ENCODE data around the gene MUS81.
A peak's percentile ranks its signal among the peaks of the same experiment; 100 is the strongest.

DNA sequence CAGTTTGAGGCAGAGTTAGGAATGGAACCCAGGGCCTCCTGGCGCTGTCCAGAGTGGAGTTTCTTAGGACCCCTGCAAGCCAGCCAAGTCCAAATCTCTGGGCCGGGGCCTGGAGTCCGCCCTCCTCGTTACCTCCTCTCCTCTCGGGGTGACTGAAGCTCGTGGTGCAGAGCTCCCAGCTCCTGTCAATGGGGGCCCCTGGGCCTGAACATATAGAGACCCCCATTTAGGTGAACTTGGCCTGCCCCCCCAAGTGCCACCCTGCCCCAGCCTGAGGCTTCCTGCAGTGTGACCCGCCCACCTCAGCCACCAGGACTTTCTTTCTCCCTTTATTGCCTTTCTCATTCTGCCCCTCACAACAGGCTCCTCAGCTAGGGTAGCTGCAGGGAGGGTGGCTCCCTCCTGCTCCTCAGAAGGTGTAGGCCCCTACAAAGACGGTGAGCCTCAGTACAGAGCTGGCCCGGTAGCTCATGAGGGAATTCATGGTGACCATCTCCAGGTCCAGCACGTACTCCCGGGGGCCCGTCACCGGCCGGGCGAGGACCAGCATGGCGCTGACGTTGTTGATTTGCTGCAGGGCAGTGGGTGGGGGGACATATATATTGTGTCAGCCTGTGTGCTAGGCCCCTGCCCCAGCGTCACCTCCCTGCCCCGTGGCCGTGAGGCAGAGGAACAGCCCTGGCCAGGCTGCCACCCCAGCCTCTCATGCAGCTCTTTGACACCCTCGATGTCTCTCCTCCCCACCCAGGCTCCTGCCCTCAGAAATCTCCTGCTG is 6.5 kb downstream of the MUS81 start:
- TF ChIP-seq MYC (IDR thresholded peaks at IDR 0.05; ENCODE audit: low read depth, low read length): no peak
- no peak for TF ChIP-seq CTCF (IDR thresholded peaks at IDR 0.05; ENCODE audit: extremely low read depth in 1 of 2, insufficient read depth in 1 of 2, low read depth in 1 of 2, low read length in 2 of 2)
- no peak for TF ChIP-seq EZH2 (IDR thresholded peaks at IDR 0.05; ENCODE audit: borderline replicate concordance, low read depth, low read length, severe bottlenecking)
- TF ChIP-seq POLR2A (IDR thresholded peaks at IDR 0.05; ENCODE audit: low read depth, low read length): peak; percentile 32
- no peak for TF ChIP-seq POLR2AphosphoS5 (IDR thresholded peaks at IDR 0.05; ENCODE audit: insufficient read depth, low read depth, low read length)
- TF ChIP-seq MAX (IDR thresholded peaks at IDR 0.05; ENCODE audit: insufficient read depth, insufficient read length): no peak
- no peak for TF ChIP-seq FOS (IDR thresholded peaks at IDR 0.05; ENCODE audit: borderline replicate concordance, insufficient read depth, low read length)
- TF ChIP-seq JUN (IDR thresholded peaks at IDR 0.05; ENCODE audit: borderline replicate concordance, insufficient read depth, insufficient read length, low read depth): no peak
- TF ChIP-seq GATA2 (IDR thresholded peaks at IDR 0.05; ENCODE audit: insufficient read depth, insufficient read length, low read depth, low read length): no peak

Measured in endothelial cell of umbilical vein (primary cell).